Caco-2 (cell line): ENCODE data around the gene TSHR. TPM values are rescaled to one million over a fixed set of nuclear protein-coding genes. Genes with fewer than 3 reads are reported as not detected.

Experiments used
- BruUV-seq: library from RNA; stranded (reverse); fragments of 400-500 nt; replicated peaks from 2 replicates; lab custom pipeline; 2021; lab: Mats Ljungman, UMichigan
- CTCF ChIA-PET: fragments of 300-600 bp; sonication (Branson Sonifier 250); formaldehyde crosslinking; loops from one replicate; lab custom pipeline; 2022; ENCODE audit warnings: antibody characterized with exemption; lab: Charles Lee
- POLR2A ChIA-PET: fragments of 300-600 bp; sonication (Branson Sonifier 250); formaldehyde crosslinking; loops from one replicate; lab custom pipeline; 2022; ENCODE audit warnings: antibody characterized with exemption; lab: Charles Lee
- DNase-seq, 2 experiments: peaks; one replicate each; pipeline versions ENCODE4 v3.0.0 to v3.0.0-alpha.2; 2020 to 2022
- H3K27me3 ChIP-seq: replicated peaks from 2 replicates; pipeline ENCODE4 v1.6.0; 2011; ENCODE audit warnings: low read length; ENCODE audit not compliant: control insufficient read depth, insufficient read depth
- H3K36me3 ChIP-seq: 2 replicates; pipeline ENCODE4 v1.5.1; 2011; ENCODE audit warnings: low read length; ENCODE audit not compliant: control insufficient read depth, insufficient read depth
- H3K4me1 ChIP-seq: fragments of 250-450 bp; sonication (Bioruptor Pico); 2 replicates; pipeline ENCODE4 v1.5.1; 2020; ENCODE audit warnings: mild to moderate bottlenecking
- H3K4me3 ChIP-seq: 2 replicates; pipeline ENCODE4 v1.5.1; 2011; ENCODE audit warnings: low read depth, mild to moderate bottlenecking, control low read depth, low read length
- H3K9me3 ChIP-seq: fragments of 250-450 bp; sonication (Bioruptor Pico); 2 replicates; pipeline ENCODE4 v1.5.1; 2020; ENCODE audit warnings: mild to moderate bottlenecking, moderate library complexity
- H3K27ac Mint-ChIP-seq: one replicate; pipeline ENCODE4 v1.8.0; 2022; ENCODE audit warnings: mixed read lengths; ENCODE audit not compliant: unreplicated experiment
- H3K27me3 Mint-ChIP-seq: one replicate; pipeline ENCODE4 v1.8.0; 2022; ENCODE audit warnings: mixed read lengths; ENCODE audit not compliant: insufficient read depth, unreplicated experiment
- H3K36me3 Mint-ChIP-seq: one replicate; pipeline ENCODE4 v1.8.0; 2022; ENCODE audit warnings: mild to moderate bottlenecking, mixed read lengths; ENCODE audit not compliant: insufficient read depth, unreplicated experiment
- H3K4me1 Mint-ChIP-seq: one replicate; pipeline ENCODE4 v1.8.0; 2022; ENCODE audit warnings: low read depth, mixed read lengths; ENCODE audit not compliant: unreplicated experiment
- H3K4me3 Mint-ChIP-seq: one replicate; pipeline ENCODE4 v1.8.0; 2022; ENCODE audit warnings: mild to moderate bottlenecking, moderate library complexity, mixed read lengths; ENCODE audit not compliant: unreplicated experiment
- H3K9me3 Mint-ChIP-seq: one replicate; pipeline ENCODE4 v1.8.0; 2022; ENCODE audit warnings: mixed read lengths; ENCODE audit not compliant: unreplicated experiment
- intact Hi-C: fragments of 100-400 bp; cut with micrococcal nuclease; formaldehyde crosslinking; loops from one replicate; pipeline ENCODE4 v1.10.0; 2022; ENCODE audit not compliant: unreplicated experiment
- total RNA-seq: library from RNA; stranded (reverse); gene quantifications from 2 replicates; pipeline ENCODE4 v1.2.3, GENCODE V29; 2022
- TF ChIP-seq, protein P1 (sequence below), 2 experiments: fragments of 200-600 bp in 1 of 2; IDR thresholded peaks; 1 replicate in 1 of 2; 2 replicates in 1 of 2; pipeline versions ENCODE4 v1.5.1 to v1.8.0; 2011 to 2022; ENCODE audit warnings: antibody characterized with exemption in 1 of 2, control low read depth in 1 of 2, inconsistent platforms in 1 of 2, low read depth in 1 of 2, low read length in 1 of 2, mild to moderate bottlenecking in 1 of 2, moderate library complexity in 1 of 2; ENCODE audit not compliant: insufficient read depth in 1 of 2, severe bottlenecking in 1 of 2, unreplicated experiment in 1 of 2

The TSHR gene
- total RNA-seq, 1 experiment from 2014 or later = not detected

DNA sequence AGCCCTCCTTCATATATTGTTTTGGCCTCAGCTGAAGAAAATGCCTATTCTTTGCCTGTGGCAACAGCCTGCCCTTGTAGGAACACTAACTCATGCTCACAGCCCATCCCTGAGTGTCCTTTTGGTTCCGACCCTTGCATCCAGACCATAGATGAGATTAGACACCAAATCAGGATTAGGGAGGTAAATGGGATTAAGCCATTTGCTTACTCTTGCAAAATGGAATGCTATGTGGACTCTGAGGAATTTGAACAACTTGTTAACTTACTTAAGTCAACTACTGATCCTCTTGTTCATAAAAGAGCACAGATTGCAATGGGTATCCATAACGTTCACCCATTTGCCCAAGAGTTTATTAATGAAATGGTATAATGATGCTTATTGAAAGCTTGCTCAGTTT, 27.3 kb downstream of the TSHR start:
- BruUV-seq = no TSS peak
- ChIA-PET POLR2A (no interaction called here), CTCF (no interaction called here)
- no peak overlapping the region for H3K4me3 Mint-ChIP-seq
- TF ChIP-seq, protein P1, sequence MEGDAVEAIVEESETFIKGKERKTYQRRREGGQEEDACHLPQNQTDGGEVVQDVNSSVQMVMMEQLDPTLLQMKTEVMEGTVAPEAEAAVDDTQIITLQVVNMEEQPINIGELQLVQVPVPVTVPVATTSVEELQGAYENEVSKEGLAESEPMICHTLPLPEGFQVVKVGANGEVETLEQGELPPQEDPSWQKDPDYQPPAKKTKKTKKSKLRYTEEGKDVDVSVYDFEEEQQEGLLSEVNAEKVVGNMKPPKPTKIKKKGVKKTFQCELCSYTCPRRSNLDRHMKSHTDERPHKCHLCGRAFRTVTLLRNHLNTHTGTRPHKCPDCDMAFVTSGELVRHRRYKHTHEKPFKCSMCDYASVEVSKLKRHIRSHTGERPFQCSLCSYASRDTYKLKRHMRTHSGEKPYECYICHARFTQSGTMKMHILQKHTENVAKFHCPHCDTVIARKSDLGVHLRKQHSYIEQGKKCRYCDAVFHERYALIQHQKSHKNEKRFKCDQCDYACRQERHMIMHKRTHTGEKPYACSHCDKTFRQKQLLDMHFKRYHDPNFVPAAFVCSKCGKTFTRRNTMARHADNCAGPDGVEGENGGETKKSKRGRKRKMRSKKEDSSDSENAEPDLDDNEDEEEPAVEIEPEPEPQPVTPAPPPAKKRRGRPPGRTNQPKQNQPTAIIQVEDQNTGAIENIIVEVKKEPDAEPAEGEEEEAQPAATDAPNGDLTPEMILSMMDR (IDR thresholded peaks at IDR 0.05; ENCODE audit: insufficient read depth in 1 of 2, low read depth in 1 of 2, low read length in 1 of 2, severe bottlenecking in 1 of 2, unreplicated experiment in 1 of 2) = no peak
- peaks cover 2% of the 10 kb centered on the region for H3K27me3 Mint-ChIP-seq
- H3K27ac Mint-ChIP-seq = no peak overlapping the region
- DNase-seq = no peak
- Histone ChIP-seq H3K36me3 (no peaks in the 10 kb centered on the region), H3K4me3 (no peak overlapping the region), H3K9me3 (no peaks in the 10 kb centered on the region), H3K27me3 (no peaks in the 10 kb centered on the region; the same call in 1 of the 2 replicates), H3K4me1 (no peaks in the 10 kb centered on the region)
- intact Hi-C loops = no loop called here
- H3K9me3 Mint-ChIP-seq = no peaks in the 10 kb centered on the region
- no peaks in the 10 kb centered on the region for H3K36me3 Mint-ChIP-seq
- H3K4me1 Mint-ChIP-seq = no peaks in the 10 kb centered on the region

DNA sequence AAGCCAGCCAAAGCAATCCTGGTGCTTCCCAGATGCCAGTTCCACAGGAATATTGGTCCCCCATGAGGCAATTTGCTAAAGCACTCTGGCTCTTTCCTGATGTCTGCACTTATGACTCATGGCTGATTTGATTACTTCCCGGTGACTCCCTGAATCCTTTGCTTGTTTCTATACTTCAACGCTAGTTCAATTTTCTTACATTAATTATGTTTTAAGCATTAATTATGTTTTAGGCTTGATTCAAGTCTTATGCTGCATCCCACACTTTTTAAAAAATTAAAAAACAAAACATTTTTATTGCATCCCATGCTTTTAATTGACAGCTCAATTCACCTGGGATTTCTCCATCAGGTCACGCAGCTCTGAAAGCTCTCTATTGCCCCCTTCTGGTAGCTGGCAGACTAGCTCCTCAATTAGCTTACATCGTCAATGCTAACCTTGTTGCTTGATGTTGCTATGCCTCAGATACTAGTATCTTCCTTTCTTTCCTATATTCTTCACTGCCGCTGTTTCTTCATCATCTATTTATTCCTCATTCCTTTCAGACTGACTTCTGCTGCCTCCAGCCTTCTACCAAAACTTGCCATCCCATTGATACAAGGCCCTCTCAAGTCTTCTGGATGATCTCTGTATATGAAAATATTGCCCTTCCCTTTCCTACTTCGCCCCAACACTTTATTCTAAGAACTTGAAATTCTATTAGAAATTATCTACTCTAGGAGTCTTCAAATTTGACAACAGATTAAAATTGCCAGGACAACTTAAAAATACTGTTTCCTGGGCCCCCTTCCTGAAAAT, 32.0 kb downstream of the TSHR start:
- ChIA-PET CTCF (interaction anchor here (0.6 to 1.8 kb wide), 16 partner anchors 9 to 1177 kb away, joined by 3 to 36 read pairs (median 4); partner anchors contain the start of genes CEP128 and TSHR), POLR2A (no interaction called here)
- no peaks in the 10 kb centered on the region for H3K36me3 Mint-ChIP-seq
- H3K4me1 ChIP-seq = no peaks in the 10 kb centered on the region
- no peaks in the 10 kb centered on the region for H3K9me3 ChIP-seq
- peak; percentile 57 to 74 for DNase-seq
- no peak overlapping the region for H3K27ac Mint-ChIP-seq
- peaks cover 10% of the 10 kb centered on the region for H3K27me3 Mint-ChIP-seq
- H3K9me3 Mint-ChIP-seq = no peaks in the 10 kb centered on the region
- intact Hi-C loops = loop anchor here (1.0 kb wide), 2 partner anchors 33 to 931 kb away; no protein-coding TSS in a partner anchor
- no peaks in the 10 kb centered on the region for H3K36me3 ChIP-seq
- no peak overlapping the region for H3K4me3 ChIP-seq
- no peaks in the 10 kb centered on the region for H3K4me1 Mint-ChIP-seq
- no peak overlapping the region for H3K4me3 Mint-ChIP-seq
- no peaks in the 10 kb centered on the region for H3K27me3 ChIP-seq
- no TSS peak for BruUV-seq
- TF ChIP-seq, protein P1 (IDR thresholded peaks at IDR 0.05; ENCODE audit: insufficient read depth in 1 of 2, low read depth in 1 of 2, low read length in 1 of 2, severe bottlenecking in 1 of 2, unreplicated experiment in 1 of 2) = peak; percentile 81 to 92

DNA sequence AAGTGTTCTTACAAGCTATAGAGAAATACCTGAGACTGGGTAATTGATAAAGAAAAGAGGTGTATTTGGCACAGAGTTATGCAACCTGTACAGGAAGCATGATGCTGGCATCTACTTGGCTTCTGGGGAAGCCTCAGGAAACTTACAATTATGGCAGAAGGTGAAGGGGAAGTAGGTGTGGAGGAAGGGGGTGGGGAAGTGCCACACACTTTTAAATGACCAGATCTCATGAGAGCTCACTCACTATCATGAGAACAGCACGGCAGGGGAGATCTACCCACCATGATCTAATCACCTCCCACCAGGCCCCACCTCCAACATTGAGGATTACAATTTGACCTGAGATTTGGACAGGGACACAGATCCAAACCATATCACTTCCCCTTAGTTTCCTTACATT, 32.8 kb downstream of the TSHR start:
- DNase-seq = no peak
- Mint-ChIP-seq H3K27me3 (peaks cover 10% of the 10 kb centered on the region), H3K36me3 (no peaks in the 10 kb centered on the region), H3K27ac (no peak overlapping the region), H3K9me3 (no peaks in the 10 kb centered on the region), H3K4me3 (no peak overlapping the region), H3K4me1 (no peaks in the 10 kb centered on the region)
- TF ChIP-seq, protein P1 (IDR thresholded peaks at IDR 0.05; ENCODE audit: insufficient read depth in 1 of 2, low read depth in 1 of 2, low read length in 1 of 2, severe bottlenecking in 1 of 2, unreplicated experiment in 1 of 2) = no peak
- Histone ChIP-seq H3K27me3 (no peaks in the 10 kb centered on the region), H3K4me1 (no peaks in the 10 kb centered on the region), H3K4me3 (no peak overlapping the region), H3K9me3 (no peaks in the 10 kb centered on the region), H3K36me3 (no peaks in the 10 kb centered on the region)
- ChIA-PET POLR2A (no interaction called here), CTCF (interaction anchor here (1.4 to 1.8 kb wide), 2 partner anchors 182 to 932 kb away, joined by 4 to 10 read pairs; no protein-coding TSS in a partner anchor)
- intact Hi-C loops = no loop called here
- no TSS peak for BruUV-seq
